DOHH2 (cell line): ENCODE data around the gene EXOC3L2.
"Not testable (repeated sequence)": the region's sequence is repeated elsewhere in the genome, so short reads cannot be mapped to it uniquely, and the experiment has no call there.

Experiments used
- CTCF ChIP-seq: fragments of 200-600 bp; sonication (generic); IDR thresholded peaks from one replicate; pipeline ENCODE4 v1.5.1; 2014; ENCODE audit warnings: antibody characterized with exemption, mild to moderate bottlenecking, low read depth, low read length; ENCODE audit not compliant: poor library complexity, severe bottlenecking
- EZH2phosphoT487 ChIP-seq: fragments of 200-600 bp; sonication (generic); IDR thresholded peaks from 2 replicates; pipeline ENCODE4 v1.6.1; 2017; ENCODE audit warnings: borderline replicate concordance, mild to moderate bottlenecking, antibody characterized with exemption, low read length, moderate library complexity, mixed read lengths

- not testable (repeated sequence) for TF ChIP-seq EZH2phosphoT487, CTCF
Measured at GRCh38 chr19:45269939-45270338, 24.7 kb upstream of the EXOC3L2 start.
